H1 (cell line): ENCODE data around the gene PITX1. TPM values are rescaled to one million over a fixed set of nuclear protein-coding genes. Genes with fewer than 3 reads are reported as not detected.
A peak's percentile ranks its signal among the peaks of the same experiment; 100 is the strongest.

ENCODE experiments used
- CHD2 ChIP-seq: IDR thresholded peaks from 2 replicates; pipeline ENCODE4 v1.6.1; 2012; ENCODE audit warnings: low read length, improper control_type of control experiment
- EZH2 ChIP-seq: fragments of 200-600 bp; sonication (generic); IDR thresholded peaks from 2 replicates; pipeline ENCODE4 v1.7.1; 2012; ENCODE audit warnings: low read depth, mild to moderate bottlenecking, moderate library complexity, low read length, inconsistent platforms; ENCODE audit not compliant: severe bottlenecking
- GTF2F1 ChIP-seq: IDR thresholded peaks from 2 replicates; pipeline ENCODE4 v1.6.1; 2012; ENCODE audit warnings: low read depth, low read length, improper control_type of control experiment, borderline replicate concordance
- POU5F1 ChIP-seq: IDR thresholded peaks from 2 replicates; pipeline ENCODE4 v1.6.1; 2011; ENCODE audit warnings: low read depth, mild to moderate bottlenecking, low read length, moderate library complexity
- TAF7 ChIP-seq: optimal IDR thresholded peaks from 2 replicates; pipeline ENCODE3; 2011; ENCODE audit warnings: low read depth, mild to moderate bottlenecking, inconsistent platforms, low read length, moderate library complexity, borderline replicate concordance
- TEAD4 ChIP-seq: IDR thresholded peaks from 2 replicates; pipeline ENCODE4 v1.6.1; 2012; ENCODE audit warnings: low read depth, low read length, inconsistent platforms, mixed read lengths
- polyA plus RNA-seq, 7 experiments: library from polyadenylated mRNA; depleted of rRNA in 3 of 7; stranded (reverse) in 5 of 7; unstranded in 2 of 7; fragments of >200 nt in 5 of 7; fragments of 200-250 nt in 2 of 7; gene quantifications; 1 replicate in 5 of 7; 2 replicates in 1 of 7; 4 replicates in 1 of 7; pipeline versions ENCODE4 v1.2.1 to v1.2.3, GENCODE V29; 2011 to 2013; ENCODE audit warnings: missing spikeins in 2 of 7, mixed read lengths in 2 of 7
- total RNA-seq: library from RNA; stranded (reverse); fragmentation: NEBNext Ultra II Directional; extraction: Animal tissue kit (Norgen Biotek cat#: 25700); gene quantifications from 2 replicates; pipeline ENCODE4 v1.2.1, GENCODE V29; 2021

PITX1 gene
- total and polyA plus RNA-seq, 2 of the 8 experiments (the other 6 are each of a cell fraction or from before 2014, with no cell fraction given) = 0.03 TPM; not detected in 1

DNA sequence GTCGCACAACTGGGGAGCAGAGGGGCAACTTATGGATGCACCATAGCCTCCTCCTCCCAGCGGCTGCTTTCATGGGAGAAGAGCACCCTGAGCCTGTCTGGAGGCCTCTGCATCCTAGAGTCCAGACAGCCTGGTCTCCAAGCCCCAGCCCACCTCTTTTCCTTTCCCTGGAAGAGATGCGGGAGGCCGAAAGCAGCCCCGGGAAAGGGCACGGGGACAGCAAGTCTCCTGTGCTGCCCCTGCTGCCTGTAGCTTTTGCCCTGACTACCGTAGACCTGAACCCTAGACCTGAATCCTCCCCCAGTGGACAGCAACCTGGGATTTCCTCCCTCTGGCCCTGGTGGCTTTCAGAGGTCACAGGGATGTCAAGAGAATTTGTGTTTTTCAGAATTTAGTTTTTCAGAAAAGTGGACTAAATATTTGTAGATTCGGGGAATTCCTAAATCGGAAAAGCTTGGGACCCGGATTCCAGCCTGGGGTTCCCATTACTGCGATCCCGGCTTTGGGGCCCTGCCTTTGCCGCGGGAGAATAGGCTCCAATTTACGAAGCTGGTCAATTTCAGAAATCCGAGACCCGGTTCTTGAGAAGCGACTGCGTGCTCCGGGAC lies 4.3 kb upstream of the PITX1 start (continued):
- no peak for TF ChIP-seq TEAD4
- TF ChIP-seq TAF7 = no peak
- no peak for TF ChIP-seq POU5F1
- TF ChIP-seq GTF2F1 = no peak
- peak; percentile 86 for TF ChIP-seq EZH2
- no peak for TF ChIP-seq CHD2
